Lower leg skin (tissue), 3 donors: Measurements from ENCODE around the gene ZNF783.
"Not testable (repeated sequence)": the region's sequence is repeated elsewhere in the genome, so short reads cannot be mapped to it uniquely, and the experiment has no call there.

ENCODE experiments used
- POLR2A ChIP-seq, 2 donors: fragments of 450-650 bp; IDR thresholded peaks; one replicate each; pipeline ENCODE4 v1.6.1; 2016 to 2017; ENCODE audit warnings: antibody characterized with exemption in 2 of 2, mild to moderate bottlenecking in 1 of 2, moderate library complexity in 1 of 2
- TF ChIP-seq, protein P1 (sequence below), 3 donors: fragments of 450-650 bp; IDR thresholded peaks; one replicate each; pipeline ENCODE4 v1.5.1; 2016; ENCODE audit warnings: antibody characterized with exemption in 3 of 3, mild to moderate bottlenecking in 3 of 3, moderate library complexity in 2 of 3

DNA sequence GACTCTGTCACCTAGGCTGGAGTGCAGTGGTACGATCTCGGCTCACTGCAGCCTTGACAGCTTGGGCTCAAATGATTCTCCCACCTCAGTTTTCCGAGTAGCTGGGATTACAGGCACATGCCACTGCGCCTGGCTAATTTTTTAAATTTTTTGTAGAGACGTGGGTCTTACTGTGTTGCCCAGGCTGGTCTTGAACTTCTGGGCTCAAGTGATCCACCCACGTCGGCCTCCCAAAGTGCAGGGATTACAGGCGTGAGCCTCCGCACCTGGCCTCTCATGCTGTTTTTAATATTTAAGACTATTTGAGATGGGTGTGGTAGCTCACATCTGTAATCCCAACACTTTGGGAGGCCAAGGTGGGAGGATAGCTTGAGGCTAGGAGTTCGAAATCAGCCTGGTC lies 10.5 kb upstream of the ZNF783 start:
- TF ChIP-seq, protein P1, sequence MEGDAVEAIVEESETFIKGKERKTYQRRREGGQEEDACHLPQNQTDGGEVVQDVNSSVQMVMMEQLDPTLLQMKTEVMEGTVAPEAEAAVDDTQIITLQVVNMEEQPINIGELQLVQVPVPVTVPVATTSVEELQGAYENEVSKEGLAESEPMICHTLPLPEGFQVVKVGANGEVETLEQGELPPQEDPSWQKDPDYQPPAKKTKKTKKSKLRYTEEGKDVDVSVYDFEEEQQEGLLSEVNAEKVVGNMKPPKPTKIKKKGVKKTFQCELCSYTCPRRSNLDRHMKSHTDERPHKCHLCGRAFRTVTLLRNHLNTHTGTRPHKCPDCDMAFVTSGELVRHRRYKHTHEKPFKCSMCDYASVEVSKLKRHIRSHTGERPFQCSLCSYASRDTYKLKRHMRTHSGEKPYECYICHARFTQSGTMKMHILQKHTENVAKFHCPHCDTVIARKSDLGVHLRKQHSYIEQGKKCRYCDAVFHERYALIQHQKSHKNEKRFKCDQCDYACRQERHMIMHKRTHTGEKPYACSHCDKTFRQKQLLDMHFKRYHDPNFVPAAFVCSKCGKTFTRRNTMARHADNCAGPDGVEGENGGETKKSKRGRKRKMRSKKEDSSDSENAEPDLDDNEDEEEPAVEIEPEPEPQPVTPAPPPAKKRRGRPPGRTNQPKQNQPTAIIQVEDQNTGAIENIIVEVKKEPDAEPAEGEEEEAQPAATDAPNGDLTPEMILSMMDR (IDR thresholded peaks at IDR 0.05) = not testable (repeated sequence)
- TF ChIP-seq POLR2A (IDR thresholded peaks at IDR 0.05) = not testable (repeated sequence)
